Endothelial cell of umbilical vein (primary cell): ENCODE data around the gene CMTM6.
"Not testable (repeated sequence)": the region's sequence is repeated elsewhere in the genome, so short reads cannot be mapped to it uniquely, and the experiment has no call there.

Experiments
- EZH2 ChIP-seq: IDR thresholded peaks from 2 replicates; pipeline ENCODE4 v1.6.1; 2012; ENCODE audit warnings: borderline replicate concordance, low read depth, mild to moderate bottlenecking, moderate library complexity, low read length, inconsistent platforms; ENCODE audit not compliant: severe bottlenecking
- MYC ChIP-seq: IDR thresholded peaks from one replicate; pipeline ENCODE4 v1.6.1; 2011; ENCODE audit warnings: mild to moderate bottlenecking, low read depth, low read length
- POLR2A ChIP-seq: IDR thresholded peaks from 2 replicates; pipeline ENCODE4 v1.6.1; 2012; ENCODE audit warnings: low read depth, mild to moderate bottlenecking, control low read depth, low read length
- TF ChIP-seq, protein P1 (sequence below), 2 donors: IDR thresholded peaks; 1 replicate in 1 of 2; 2 replicates in 1 of 2; pipeline ENCODE4 v1.5.1; 2011; ENCODE audit warnings: low read length in 2 of 2, mild to moderate bottlenecking in 2 of 2, moderate library complexity in 2 of 2, control low read depth in 1 of 2, inconsistent platforms in 1 of 2, low read depth in 1 of 2; ENCODE audit not compliant: insufficient read depth in 1 of 2; ENCODE audit errors: extremely low read depth in 1 of 2
- TF ChIP-seq, protein P2 (sequence below): IDR thresholded peaks from 2 replicates; pipeline ENCODE4 v1.6.1; 2011; ENCODE audit not compliant: insufficient read depth, insufficient read length

DNA sequence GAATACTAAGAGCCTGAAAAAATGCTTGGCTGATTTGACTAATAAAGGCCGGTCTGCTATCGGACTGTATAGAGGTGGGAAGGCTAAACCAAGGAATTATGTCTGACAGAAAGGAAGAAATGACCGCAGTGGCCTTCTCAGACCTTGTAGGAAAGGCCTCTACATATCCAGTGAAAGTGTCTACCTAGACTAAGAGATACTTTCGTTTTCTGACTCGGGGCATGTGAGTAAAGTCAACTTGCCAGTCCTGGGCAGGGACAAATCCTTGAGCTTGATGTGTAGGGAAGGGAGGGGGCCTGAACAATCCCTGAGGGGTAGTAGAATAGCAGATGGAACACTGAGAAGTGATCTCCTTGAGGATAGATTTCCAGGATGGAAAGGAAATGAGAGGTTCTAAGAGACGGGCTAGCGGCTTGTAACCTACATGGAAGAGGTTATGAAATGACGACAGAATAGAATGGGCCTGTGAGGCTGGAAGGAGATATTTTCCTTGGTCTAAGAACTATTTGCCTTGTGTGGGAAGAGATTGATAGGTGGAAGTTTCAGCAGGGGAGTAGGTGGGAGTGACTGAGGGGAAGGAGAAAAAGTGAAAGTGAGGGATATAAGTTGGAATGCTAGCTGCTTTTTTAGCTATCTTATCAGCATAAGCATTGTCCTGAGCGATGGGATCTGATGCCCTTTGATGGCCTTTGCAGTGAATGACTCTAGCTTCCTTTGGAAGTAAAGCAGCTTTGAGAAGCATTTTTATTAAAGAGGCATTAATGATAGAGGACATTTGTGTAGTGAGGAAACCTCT is 40.3 kb downstream of the CMTM6 start:
- TF ChIP-seq, protein P1, sequence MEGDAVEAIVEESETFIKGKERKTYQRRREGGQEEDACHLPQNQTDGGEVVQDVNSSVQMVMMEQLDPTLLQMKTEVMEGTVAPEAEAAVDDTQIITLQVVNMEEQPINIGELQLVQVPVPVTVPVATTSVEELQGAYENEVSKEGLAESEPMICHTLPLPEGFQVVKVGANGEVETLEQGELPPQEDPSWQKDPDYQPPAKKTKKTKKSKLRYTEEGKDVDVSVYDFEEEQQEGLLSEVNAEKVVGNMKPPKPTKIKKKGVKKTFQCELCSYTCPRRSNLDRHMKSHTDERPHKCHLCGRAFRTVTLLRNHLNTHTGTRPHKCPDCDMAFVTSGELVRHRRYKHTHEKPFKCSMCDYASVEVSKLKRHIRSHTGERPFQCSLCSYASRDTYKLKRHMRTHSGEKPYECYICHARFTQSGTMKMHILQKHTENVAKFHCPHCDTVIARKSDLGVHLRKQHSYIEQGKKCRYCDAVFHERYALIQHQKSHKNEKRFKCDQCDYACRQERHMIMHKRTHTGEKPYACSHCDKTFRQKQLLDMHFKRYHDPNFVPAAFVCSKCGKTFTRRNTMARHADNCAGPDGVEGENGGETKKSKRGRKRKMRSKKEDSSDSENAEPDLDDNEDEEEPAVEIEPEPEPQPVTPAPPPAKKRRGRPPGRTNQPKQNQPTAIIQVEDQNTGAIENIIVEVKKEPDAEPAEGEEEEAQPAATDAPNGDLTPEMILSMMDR (IDR thresholded peaks at IDR 0.05; ENCODE audit: extremely low read depth in 1 of 2, insufficient read depth in 1 of 2, low read depth in 1 of 2, low read length in 2 of 2), result not testable (repeated sequence)
- TF ChIP-seq, protein P2, sequence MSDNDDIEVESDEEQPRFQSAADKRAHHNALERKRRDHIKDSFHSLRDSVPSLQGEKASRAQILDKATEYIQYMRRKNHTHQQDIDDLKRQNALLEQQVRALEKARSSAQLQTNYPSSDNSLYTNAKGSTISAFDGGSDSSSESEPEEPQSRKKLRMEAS, result not testable (repeated sequence)
- TF ChIP-seq EZH2, POLR2A, MYC: not testable (repeated sequence)
